ENCODE results near the gene GCNA.

- no peak for TF ChIP-seq POLR2AphosphoS5 (IDR thresholded peaks at IDR 0.05; ENCODE audit: low read depth, low read length)
- no peak for TF ChIP-seq POLR2A (IDR thresholded peaks at IDR 0.05; ENCODE audit: low read depth, low read length)
- TF ChIP-seq TAF1 (IDR thresholded peaks at IDR 0.05; ENCODE audit: borderline replicate concordance, low read depth, low read length): no peak
These were observed 31.0 kb downstream of the GCNA start for GRCh38 chrX:71609095-71609750.

All from GM12892 (cell line).